IgD-negative memory B cell (primary cell): Measurements from ENCODE around the gene FAM170B. TPM values are rescaled to one million over a fixed set of nuclear protein-coding genes. Genes with fewer than 3 reads are reported as not detected.
A peak's percentile ranks its signal among the peaks of the same experiment; 100 is the strongest.

ENCODE experiments used
- H3K27ac Mint-ChIP-seq, 3 donors: one replicate each; pipeline ENCODE4 v1.8.0; 2020 to 2022; ENCODE audit warnings: mild to moderate bottlenecking in 3 of 3, mixed read lengths in 3 of 3, moderate library complexity in 1 of 3
- H3K27me3 Mint-ChIP-seq: one replicate; pipeline ENCODE4 v1.8.0; 2021; ENCODE audit warnings: mixed read lengths
- H3K36me3 Mint-ChIP-seq: one replicate; pipeline ENCODE4 v1.8.0; 2020; ENCODE audit warnings: mild to moderate bottlenecking, mixed read lengths
- H3K4me1 Mint-ChIP-seq, 3 donors: one replicate each; pipeline ENCODE4 v1.8.0; 2020 to 2022; ENCODE audit warnings: mixed read lengths in 3 of 3, mild to moderate bottlenecking in 1 of 3
- H3K4me3 Mint-ChIP-seq, 4 donors: one replicate each; pipeline ENCODE4 v1.8.0; 2020 to 2022; ENCODE audit warnings: mild to moderate bottlenecking in 4 of 4, mixed read lengths in 4 of 4, moderate library complexity in 3 of 4
- H3K9me3 Mint-ChIP-seq, 3 donors: one replicate each; pipeline ENCODE4 v1.8.0; 2020 to 2021; ENCODE audit warnings: mixed read lengths in 3 of 3, mild to moderate bottlenecking in 1 of 3
- polyA plus RNA-seq: library from polyadenylated mRNA; unstranded; fragments of 300-500 nt; fragmentation: Illumina TruSeq; gene quantifications from one replicate; pipeline ENCODE4 v1.2.3, GENCODE V29; 2021

Gene FAM170B
- polyA plus RNA-seq, 1 donor from 2014 or later: not detected

GRCh38 chr10:49134327-49134726, 506 bp upstream of the FAM170B start:
- Mint-ChIP-seq H3K27me3 (peaks cover 6% of the 10 kb centered on the region), H3K4me3 (peak overlapping the region in 1 of 4 donors; percentile 5), H3K27ac (peak overlapping the region in 1 of 3 donors; percentile 59), H3K4me1 (peaks cover 19 to 27% (median 19%) of the 10 kb centered on the region in 3 donors), H3K9me3 (peaks cover 0 to 2% (median 0%) of the 10 kb centered on the region in 3 donors), H3K36me3 (peaks cover 3% of the 10 kb centered on the region)

- Mint-ChIP-seq H3K36me3 (peaks cover 3% of the 10 kb centered on the region), H3K27ac (no peak overlapping the region), H3K9me3 (peaks cover 0 to 2% (median 2%) of the 10 kb centered on the region in 3 donors), H3K27me3 (peaks cover 17% of the 10 kb centered on the region), H3K4me1 (peaks cover 19 to 27% (median 19%) of the 10 kb centered on the region in 3 donors), H3K4me3 (no peak overlapping the region)
Observed at GRCh38 chr10:49132362-49132737, 1.5 kb downstream of the FAM170B start.

- Mint-ChIP-seq H3K27ac (no peak overlapping the region), H3K36me3 (peaks cover 3% of the 10 kb centered on the region)
Observed at GRCh38 chr10:49131507-49132361, 2.1 kb downstream of the FAM170B start.

GRCh38 chr10:49129376-49129775, 4.4 kb downstream of the FAM170B start:
- H3K36me3 Mint-ChIP-seq: peaks cover 3% of the 10 kb centered on the region
- peaks cover 15% of the 10 kb centered on the region for H3K27me3 Mint-ChIP-seq
- H3K4me1 Mint-ChIP-seq: peaks cover 4% of the 10 kb centered on the region in 3 donors
- peak overlapping the region in 1 of 4 donors; percentile 7 for H3K4me3 Mint-ChIP-seq
- H3K27ac Mint-ChIP-seq: no peak overlapping the region
- peaks cover 0 to 4% (median 1%) of the 10 kb centered on the region in 3 donors for H3K9me3 Mint-ChIP-seq

More at GRCh38 chr10:49131507-49132361, 2.1 kb downstream of the FAM170B start:
- Mint-ChIP-seq H3K4me1 (peaks cover 17 to 24% (median 19%) of the 10 kb centered on the region in 3 donors), H3K27me3 (peaks cover 15% of the 10 kb centered on the region), H3K4me3 (no peak overlapping the region), H3K9me3 (peaks cover 0 to 2% (median 2%) of the 10 kb centered on the region in 3 donors)

- Mint-ChIP-seq H3K27me3 (peaks cover 15% of the 10 kb centered on the region), H3K36me3 (peaks cover 3% of the 10 kb centered on the region), H3K4me1 (no peaks in the 10 kb centered on the region), H3K27ac (no peak overlapping the region), H3K9me3 (peaks cover 0 to 4% (median 1%) of the 10 kb centered on the region in 3 donors), H3K4me3 (no peak overlapping the region)
Observed at GRCh38 chr10:49128854-49129253, 5.0 kb downstream of the FAM170B start.

GRCh38 chr10:49123981-49124950, 9.6 kb downstream of the FAM170B start:
- H3K27me3 Mint-ChIP-seq: peaks cover 13% of the 10 kb centered on the region
- no peaks in the 10 kb centered on the region for H3K4me1 Mint-ChIP-seq
- H3K36me3 Mint-ChIP-seq: no peaks in the 10 kb centered on the region
- H3K27ac Mint-ChIP-seq: peak overlapping the region in 1 of 3 donors; percentile 51
- peaks cover 0 to 4% (median 4%) of the 10 kb centered on the region in 3 donors for H3K9me3 Mint-ChIP-seq
- H3K4me3 Mint-ChIP-seq: no peak overlapping the region

- Mint-ChIP-seq H3K36me3 (no peaks in the 10 kb centered on the region), H3K4me1 (no peaks in the 10 kb centered on the region), H3K27ac (no peak overlapping the region), H3K4me3 (no peak overlapping the region), H3K9me3 (peaks cover 0 to 4% (median 2%) of the 10 kb centered on the region in 3 donors), H3K27me3 (peaks cover 11% of the 10 kb centered on the region)
Observed at GRCh38 chr10:49120911-49121310, 12.9 kb downstream of the FAM170B start.

GRCh38 chr10:49119746-49120145, 14.1 kb downstream of the FAM170B start:
- Mint-ChIP-seq H3K27me3 (peaks cover 16% of the 10 kb centered on the region), H3K4me1 (peaks cover 0 to 1% (median 0%) of the 10 kb centered on the region in 3 donors), H3K4me3 (no peak overlapping the region), H3K9me3 (peaks cover 0 to 3% (median 0%) of the 10 kb centered on the region in 3 donors), H3K27ac (peak overlapping the region in 1 of 3 donors; percentile 16), H3K36me3 (no peaks in the 10 kb centered on the region)

- Mint-ChIP-seq H3K36me3 (no peaks in the 10 kb centered on the region), H3K9me3 (peaks cover 0 to 3% (median 0%) of the 10 kb centered on the region in 3 donors), H3K27ac (no peak overlapping the region), H3K4me3 (no peak overlapping the region), H3K27me3 (peaks cover 18% of the 10 kb centered on the region), H3K4me1 (peaks cover 0 to 3% (median 0%) of the 10 kb centered on the region in 3 donors)
Observed at GRCh38 chr10:49118430-49119074, 15.3 kb downstream of the FAM170B start.

GRCh38 chr10:49117376-49118070, 16.3 kb downstream of the FAM170B start:
- Mint-ChIP-seq H3K27ac (no peak overlapping the region), H3K4me1 (peaks cover 0 to 3% (median 0%) of the 10 kb centered on the region in 3 donors), H3K4me3 (peak overlapping the region in 2 of 4 donors; percentile 9 to 20), H3K27me3 (peaks cover 18% of the 10 kb centered on the region), H3K36me3 (no peaks in the 10 kb centered on the region), H3K9me3 (peaks cover 0 to 3% (median 0%) of the 10 kb centered on the region in 3 donors)

- Mint-ChIP-seq H3K27me3 (peaks cover 16% of the 10 kb centered on the region), H3K4me1 (peaks cover 0 to 3% (median 0%) of the 10 kb centered on the region in 3 donors), H3K9me3 (peaks cover 0 to 2% (median 0%) of the 10 kb centered on the region in 3 donors), H3K36me3 (no peaks in the 10 kb centered on the region), H3K4me3 (peak overlapping the region in 2 of 4 donors; percentile 21 to 22), H3K27ac (no peak overlapping the region)
Observed at GRCh38 chr10:49116509-49117375, 17.1 kb downstream of the FAM170B start.

- H3K4me1 Mint-ChIP-seq: peaks cover 0 to 3% (median 0%) of the 10 kb centered on the region in 3 donors
- H3K27ac Mint-ChIP-seq: no peak overlapping the region
- H3K36me3 Mint-ChIP-seq: no peaks in the 10 kb centered on the region
- no peaks in the 10 kb centered on the region for H3K9me3 Mint-ChIP-seq
- peak overlapping the region; percentile 2 to 63 (median 21) for H3K4me3 Mint-ChIP-seq
- peaks cover 18% of the 10 kb centered on the region for H3K27me3 Mint-ChIP-seq
Observed at GRCh38 chr10:49115796-49116508, 17.9 kb downstream of the FAM170B start.
